Sigmoid colon (tissue), 7 donors: ENCODE data around the gene FEZ2. TPM values are rescaled to one million over a fixed set of nuclear protein-coding genes. Genes with fewer than 3 reads are reported as not detected.

Experiments
- DNase-seq: peaks from one replicate; pipeline ENCODE4 v3.0.0-alpha.2; 2019
- H3K27ac ChIP-seq, 4 donors: fragments of 200-600 bp; sonication (generic); one replicate each; pipeline ENCODE4 v1.5.1; 2016 to 2019; ENCODE audit warnings: mild to moderate bottlenecking in 1 of 4
- H3K27me3 ChIP-seq, 3 donors: fragments of 200-600 bp; sonication (generic); one replicate each; pipeline ENCODE4 v1.5.1; 2019; ENCODE audit warnings: mild to moderate bottlenecking in 1 of 3
- H3K36me3 ChIP-seq, 4 donors: fragments of 200-600 bp; sonication (generic); one replicate each; pipeline ENCODE4 v1.5.1; 2016 to 2019
- H3K4me1 ChIP-seq, 4 donors: fragments of 200-600 bp; sonication (generic); one replicate each; pipeline ENCODE4 v1.5.1; 2017 to 2019
- H3K4me3 ChIP-seq, 4 donors: fragments of 200-600 bp; sonication (generic); one replicate each; pipeline ENCODE4 v1.5.1; 2017 to 2019; ENCODE audit warnings: mild to moderate bottlenecking in 2 of 4, moderate library complexity in 1 of 4
- H3K9me3 ChIP-seq, 4 donors: fragments of 200-600 bp in 3 of 4; sonication (generic) in 3 of 4; one replicate each; pipeline versions ENCODE4 v1.5.1 to v1.6.1; 2013 to 2019
- CTCF ChIP-seq, 4 experiments: fragments of 450-650 bp in 3 of 4; fragments of 200-600 bp in 1 of 4; IDR thresholded peaks; one replicate each; pipeline ENCODE4 v1.5.1; 2016 to 2019; ENCODE audit warnings: antibody characterized with exemption in 4 of 4, mild to moderate bottlenecking in 3 of 4, moderate library complexity in 2 of 4
- EP300 ChIP-seq, 4 donors: sonication (generic); formaldehyde crosslinking; IDR thresholded peaks; one replicate each; pipeline ENCODE4 v1.6.1; 2017; ENCODE audit warnings: antibody characterized with exemption in 4 of 4
- POLR2A ChIP-seq, 2 donors: fragments of 450-650 bp; IDR thresholded peaks; one replicate each; pipeline ENCODE4 v1.6.1; 2016; ENCODE audit warnings: antibody characterized with exemption in 2 of 2, mild to moderate bottlenecking in 2 of 2, moderate library complexity in 2 of 2
- POLR2AphosphoS5 ChIP-seq, 4 donors: sonication (generic); formaldehyde crosslinking; IDR thresholded peaks; one replicate each; pipeline ENCODE4 v1.6.1; 2017; ENCODE audit warnings: antibody characterized with exemption in 4 of 4
- WGBS, 2 donors: extraction: QIAGEN DNeasy Blood & Tissue Kit; methylation state at CpG; one replicate each; pipeline ENCODE4 v1.1.7; 2013; 5-methylcytosine and 5-hydroxymethylcytosine counted together
- intact Hi-C: fragments of 100-400 bp; cut with DNase I; formaldehyde crosslinking; loops from one replicate; pipeline ENCODE4 v1.15.1; 2023
- polyA plus RNA-seq, 3 donors: library from polyadenylated mRNA; stranded (reverse); fragments of 200-250 nt; gene quantifications; one replicate each; pipeline ENCODE4 v1.2.3, GENCODE V29; 2013
- total RNA-seq, 4 donors: library from RNA; depleted of rRNA; stranded (reverse); fragments of >200 nt; gene quantifications; one replicate each; pipeline ENCODE4 v1.1.0, GENCODE V29; 2016
- donor health status: healthy with polysubstance abuse.
- donor health status: Bipolar disorder and iron deficiency.
- donor health status: healthy.

The FEZ2 gene
- total and polyA plus RNA-seq, 7 donors = 25.9 to 53.9 (median 41.8) TPM

- intact Hi-C loops = no loop called here
- DNase-seq = no peak
- 91 to 94% methylated on average over 9 of the region's 9 CpGs for WGBS, 2 donors
- no peaks in the 10 kb centered on the region for H3K9me3 ChIP-seq
- H3K36me3 ChIP-seq = peaks cover 0 to 20% (median 0%) of the 10 kb centered on the region in 4 donors
- peaks cover 0 to 8% (median 0%) of the 10 kb centered on the region in 4 donors for H3K4me1 ChIP-seq
- TF ChIP-seq CTCF (IDR thresholded peaks at IDR 0.05) (no peak), POLR2AphosphoS5 (IDR thresholded peaks at IDR 0.05) (no peak), EP300 (IDR thresholded peaks at IDR 0.05) (no peak), POLR2A (IDR thresholded peaks at IDR 0.05) (no peak)
- no peak overlapping the region for H3K27ac ChIP-seq
- H3K4me3 ChIP-seq = no peak overlapping the region
- H3K27me3 ChIP-seq = no peaks in the 10 kb centered on the region
These were observed 67.6 kb downstream of the FEZ2 start for GRCh38 chr2:36530178-36530982.

GRCh38 chr2:36528766-36529392 is 69.1 kb downstream of the FEZ2 start:
- Histone ChIP-seq H3K4me3 (no peak overlapping the region), H3K36me3 (peaks cover 0 to 35% (median 0%) of the 10 kb centered on the region in 4 donors), H3K9me3 (no peaks in the 10 kb centered on the region), H3K27ac (no peak overlapping the region), H3K27me3 (no peaks in the 10 kb centered on the region), H3K4me1 (peaks cover 0 to 8% (median 0%) of the 10 kb centered on the region in 4 donors)
- intact Hi-C loops = no loop called here
- TF ChIP-seq CTCF (IDR thresholded peaks at IDR 0.05) = no peak
- no peak for TF ChIP-seq POLR2A (IDR thresholded peaks at IDR 0.05)
- TF ChIP-seq POLR2AphosphoS5 (IDR thresholded peaks at IDR 0.05) = no peak
- no peak for TF ChIP-seq EP300 (IDR thresholded peaks at IDR 0.05)
- DNase-seq = no peak
- WGBS, 2 donors = 82 to 94% methylated on average over 7 of the region's 7 CpGs

GRCh38 chr2:36528274-36528673 is 69.7 kb downstream of the FEZ2 start:
- Histone ChIP-seq H3K4me1 (peaks cover 0 to 8% (median 0%) of the 10 kb centered on the region in 4 donors), H3K4me3 (no peak overlapping the region), H3K27ac (no peak overlapping the region), H3K9me3 (no peaks in the 10 kb centered on the region), H3K27me3 (no peaks in the 10 kb centered on the region), H3K36me3 (peaks cover 0 to 41% (median 2%) of the 10 kb centered on the region in 4 donors)
- TF ChIP-seq POLR2AphosphoS5 (IDR thresholded peaks at IDR 0.05) (no peak), POLR2A (IDR thresholded peaks at IDR 0.05) (no peak), CTCF (IDR thresholded peaks at IDR 0.05) (no peak), EP300 (IDR thresholded peaks at IDR 0.05) (no peak)
- no peak for DNase-seq
- intact Hi-C loops = no loop called here
- WGBS, 2 donors = 88 to 93% methylated on average over 4 of the region's 4 CpGs

- intact Hi-C loops = no loop called here
- DNase-seq = no peak
- no peak overlapping the region for H3K27ac ChIP-seq
- H3K4me1 ChIP-seq = peaks cover 0 to 8% (median 0%) of the 10 kb centered on the region in 4 donors
- no peak overlapping the region for H3K4me3 ChIP-seq
- WGBS, 2 donors = 73 to 85% methylated on average over 2 of the region's 2 CpGs
- TF ChIP-seq CTCF (IDR thresholded peaks at IDR 0.05) = no peak
- no peak for TF ChIP-seq POLR2AphosphoS5 (IDR thresholded peaks at IDR 0.05)
- no peak for TF ChIP-seq EP300 (IDR thresholded peaks at IDR 0.05)
- no peak for TF ChIP-seq POLR2A (IDR thresholded peaks at IDR 0.05)
- H3K36me3 ChIP-seq = peaks cover 0 to 61% (median 16%) of the 10 kb centered on the region in 4 donors
- no peaks in the 10 kb centered on the region for H3K9me3 ChIP-seq
- H3K27me3 ChIP-seq = no peaks in the 10 kb centered on the region
These were observed 71.7 kb downstream of the FEZ2 start for GRCh38 chr2:36526226-36526625.
